HEK293T (cell line): Measurements from ENCODE around the gene PARD6B.

Experiments used
- ARNT ChIP-seq: fragments of 450-650 bp; IDR thresholded peaks from 2 replicates; pipeline ENCODE4 v1.6.1; 2017; ENCODE audit warnings: mild to moderate bottlenecking
- BHLHE40 ChIP-seq: fragments of 450-650 bp; IDR thresholded peaks from 2 replicates; pipeline ENCODE4 v1.6.1; 2016; ENCODE audit warnings: mild to moderate bottlenecking, moderate library complexity, borderline replicate concordance
- ELF4 ChIP-seq: fragments of 450-650 bp; IDR thresholded peaks from 2 replicates; pipeline ENCODE4 v1.6.1; 2017; ENCODE audit warnings: antibody characterized with exemption
- FOXA1 ChIP-seq: fragments of 450-650 bp; IDR thresholded peaks from 2 replicates; pipeline ENCODE4 v1.6.1; 2016; ENCODE audit warnings: mild to moderate bottlenecking
- FOXK2 ChIP-seq: fragments of 450-650 bp; IDR thresholded peaks from 2 replicates; pipeline ENCODE4 v1.6.1; 2016; ENCODE audit warnings: mild to moderate bottlenecking
- FOXM1 ChIP-seq: fragments of 450-650 bp; IDR thresholded peaks from 2 replicates; pipeline ENCODE4 v1.6.1; 2017; ENCODE audit warnings: mild to moderate bottlenecking, borderline replicate concordance
- HDGF ChIP-seq: fragments of 450-650 bp; IDR thresholded peaks from 2 replicates; pipeline ENCODE4 v1.6.1; 2017; ENCODE audit warnings: antibody characterized with exemption, borderline replicate concordance
- L3MBTL2 ChIP-seq: fragments of 450-650 bp; conservative IDR thresholded peaks from 2 replicates; pipeline ENCODE4 v1.6.1; 2016; ENCODE audit warnings: mild to moderate bottlenecking
- LEF1 ChIP-seq: fragments of 450-650 bp; IDR thresholded peaks from 2 replicates; pipeline ENCODE4 v1.6.1; 2017; ENCODE audit warnings: mild to moderate bottlenecking, borderline replicate concordance
- NFRKB ChIP-seq: fragments of 450-650 bp; IDR thresholded peaks from 2 replicates; pipeline ENCODE4 v1.6.1; 2016; ENCODE audit warnings: mild to moderate bottlenecking, moderate library complexity
- SP1 ChIP-seq: fragments of 450-650 bp; IDR thresholded peaks from 2 replicates; pipeline ENCODE4 v1.6.1; 2017
- SUZ12 ChIP-seq: fragments of 450-650 bp; IDR thresholded peaks from 2 replicates; pipeline ENCODE4 v1.6.1; 2016; ENCODE audit warnings: mild to moderate bottlenecking
- ZNF384 ChIP-seq: fragments of 450-650 bp; IDR thresholded peaks from 2 replicates; pipeline ENCODE4 v1.6.1; 2016

DNA sequence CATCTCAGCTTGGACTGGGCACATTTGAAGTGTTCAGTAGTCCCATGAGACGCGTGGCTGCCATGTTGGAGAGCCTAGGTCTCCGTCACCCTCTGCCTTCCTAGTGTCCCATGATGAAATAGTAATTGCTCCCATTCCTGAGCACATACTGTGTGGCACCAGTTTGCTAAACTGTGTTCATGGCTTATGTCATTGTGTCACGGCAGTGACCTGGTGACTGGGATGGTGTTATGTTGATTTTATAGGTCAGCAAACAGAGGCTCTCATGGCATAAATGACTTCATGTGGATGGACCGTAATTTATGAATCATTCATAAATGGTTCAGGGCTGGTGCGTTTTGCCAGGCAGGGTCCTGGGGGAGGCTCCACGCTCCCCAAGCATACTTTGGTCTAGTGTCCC lies 67.3 kb downstream of the PARD6B start:
- TF ChIP-seq L3MBTL2 (no peak), FOXK2 (no peak), SP1 (no peak), NFRKB (no peak), FOXM1 (no peak), ZNF384 (no peak), BHLHE40 (no peak), SUZ12 (no peak), FOXA1 (no peak), ELF4 (no peak), ARNT (0 out of 2 replicates have a peak, but pooled peaks have one; percentile 21), LEF1 (no peak), HDGF (no peak)
